HTR-8/SVneo (cell line): ENCODE measurements around the gene ASB15.
A peak's percentile ranks its signal among the peaks of the same experiment; 100 is the strongest.
"Not testable (repeated sequence)": the region's sequence is repeated elsewhere in the genome, so short reads cannot be mapped to it uniquely, and the experiment has no call there.

Source experiments
- DNase-seq: peaks from one replicate; pipeline ENCODE4 v3.0.0; 2011; ENCODE audit warnings: low spot score, mixed read lengths; ENCODE audit not compliant: insufficient read length
- FAIRE-seq: peaks from 2 replicates; lab custom pipeline; 2011; peaks lifted over from hg19 to GRCh38; lab: Jason Lieb, UNC

Gene ASB15

GRCh38 chr7:123632808-123633207, 31.2 kb downstream of the ASB15 start:
- FAIRE-seq (no peak), DNase-seq (no peak)

DNA sequence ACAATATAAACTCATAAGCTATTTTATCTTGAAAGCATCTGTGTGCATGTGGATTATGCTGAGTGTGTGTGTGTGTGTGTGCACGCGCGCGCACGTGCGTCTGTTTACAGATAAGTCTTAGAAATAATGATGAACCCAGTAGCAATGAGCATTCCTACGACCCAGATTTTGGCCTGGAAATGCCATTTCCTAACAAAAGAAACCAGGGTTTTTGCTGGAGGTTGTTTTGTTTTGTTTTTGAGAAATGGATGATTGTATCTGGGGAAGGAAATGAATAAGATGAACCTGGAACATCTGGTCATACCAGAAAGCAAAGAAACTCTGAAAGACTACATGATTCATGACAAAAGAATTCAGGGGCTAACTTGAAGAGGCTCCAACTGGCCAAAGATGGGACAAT, 31.9 kb downstream of the ASB15 start:
- DNase-seq: peak; percentile 13
- FAIRE-seq: no peak

DNA sequence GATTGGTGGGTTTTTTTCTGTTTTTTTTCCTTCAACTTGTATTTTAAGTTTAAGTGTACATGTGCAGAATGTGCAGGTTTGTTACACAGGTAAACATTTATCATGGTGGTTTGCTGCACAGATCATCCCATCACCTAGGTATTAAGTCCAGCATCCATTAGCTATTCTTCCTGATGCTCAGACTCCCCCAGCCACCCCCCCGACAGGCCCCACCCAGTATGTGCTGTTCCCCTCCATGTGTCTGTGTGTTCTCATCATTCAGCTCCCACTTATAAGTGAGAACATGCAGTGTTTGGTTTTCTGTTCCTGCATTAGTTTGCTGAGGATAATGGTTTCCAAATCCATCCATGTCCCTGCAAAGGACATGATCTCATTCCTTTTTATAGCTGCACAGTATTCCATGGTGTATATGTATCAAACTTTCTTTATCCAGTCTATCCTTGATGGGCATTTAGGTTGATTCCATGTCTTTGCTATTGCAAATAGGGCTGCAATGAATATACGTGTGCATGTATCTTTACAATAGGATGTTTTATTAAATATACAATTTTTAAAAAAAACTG, 32.5 kb downstream of the ASB15 start:
- not testable (repeated sequence) for DNase-seq, FAIRE-seq

DNA sequence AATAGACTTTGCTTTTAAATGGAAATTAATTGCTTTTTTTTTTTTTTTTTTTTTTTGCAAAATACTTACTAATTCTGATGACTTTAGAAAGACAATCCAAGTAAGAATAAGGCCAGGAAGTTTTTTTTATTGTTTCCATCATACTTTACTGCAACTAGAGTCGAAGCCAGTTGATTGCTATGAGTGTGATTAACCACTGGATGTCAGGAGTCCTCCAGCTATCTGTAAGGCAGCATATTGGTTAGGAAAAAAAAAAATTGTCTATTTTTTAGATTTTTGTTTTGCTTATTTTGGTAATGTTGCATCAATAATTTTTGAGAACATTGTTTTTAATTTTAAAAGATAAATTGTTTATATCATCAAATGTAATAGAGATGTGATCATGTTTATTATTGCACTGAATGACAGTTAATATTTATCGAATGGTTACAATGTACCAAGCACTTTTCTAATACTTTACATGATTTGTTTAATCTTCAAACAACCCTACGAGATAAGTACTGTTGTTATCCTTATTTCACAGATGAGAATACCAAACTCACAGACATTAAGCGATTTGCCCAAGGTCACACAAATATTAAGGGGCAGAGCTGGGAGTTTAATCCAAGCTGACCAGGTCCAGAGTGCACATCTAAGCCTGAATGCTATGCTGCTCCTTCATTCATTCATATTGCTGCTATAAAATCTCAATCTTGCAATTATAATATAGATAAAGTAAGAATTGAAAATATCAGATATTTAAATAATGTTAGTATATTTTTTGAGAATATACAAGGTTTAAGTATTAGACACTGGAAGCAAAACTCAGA, 34.1 kb downstream of the ASB15 start:
- DNase-seq (no peak), FAIRE-seq (no peak)

- no peak for FAIRE-seq
- DNase-seq: no peak
Measured at GRCh38 chr7:123637203-123637602, 35.6 kb downstream of the ASB15 start.

DNA sequence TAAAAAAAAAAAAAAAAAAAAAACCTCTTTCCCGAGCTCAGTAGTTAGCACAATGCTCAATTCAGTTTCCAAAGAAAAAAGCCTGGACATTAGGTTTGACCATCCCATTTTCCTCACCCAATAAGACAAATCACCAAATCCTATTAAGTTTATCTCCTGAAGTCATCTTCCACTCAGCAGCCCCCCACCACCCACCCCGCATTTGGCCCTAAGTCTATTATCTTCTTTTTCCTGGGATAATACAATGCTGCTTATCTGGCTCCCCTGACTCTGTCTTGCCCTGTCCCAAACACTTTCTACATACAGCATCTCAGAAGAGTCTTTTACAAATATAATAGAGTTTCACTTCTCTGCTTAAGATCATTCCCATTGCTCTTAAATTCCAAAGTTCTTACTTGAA, 36.3 kb downstream of the ASB15 start:
- DNase-seq: no peak
- FAIRE-seq: no peak

GRCh38 chr7:123639631-123640030, 38.0 kb downstream of the ASB15 start:
- FAIRE-seq: no peak
- DNase-seq: no peak

- no peak for DNase-seq
- FAIRE-seq: no peak
Measured at GRCh38 chr7:123640583-123640982, 39.0 kb downstream of the ASB15 start.

- no peak for FAIRE-seq
- DNase-seq: no peak
Measured at GRCh38 chr7:123641901-123642300, 40.3 kb downstream of the ASB15 start.

DNA sequence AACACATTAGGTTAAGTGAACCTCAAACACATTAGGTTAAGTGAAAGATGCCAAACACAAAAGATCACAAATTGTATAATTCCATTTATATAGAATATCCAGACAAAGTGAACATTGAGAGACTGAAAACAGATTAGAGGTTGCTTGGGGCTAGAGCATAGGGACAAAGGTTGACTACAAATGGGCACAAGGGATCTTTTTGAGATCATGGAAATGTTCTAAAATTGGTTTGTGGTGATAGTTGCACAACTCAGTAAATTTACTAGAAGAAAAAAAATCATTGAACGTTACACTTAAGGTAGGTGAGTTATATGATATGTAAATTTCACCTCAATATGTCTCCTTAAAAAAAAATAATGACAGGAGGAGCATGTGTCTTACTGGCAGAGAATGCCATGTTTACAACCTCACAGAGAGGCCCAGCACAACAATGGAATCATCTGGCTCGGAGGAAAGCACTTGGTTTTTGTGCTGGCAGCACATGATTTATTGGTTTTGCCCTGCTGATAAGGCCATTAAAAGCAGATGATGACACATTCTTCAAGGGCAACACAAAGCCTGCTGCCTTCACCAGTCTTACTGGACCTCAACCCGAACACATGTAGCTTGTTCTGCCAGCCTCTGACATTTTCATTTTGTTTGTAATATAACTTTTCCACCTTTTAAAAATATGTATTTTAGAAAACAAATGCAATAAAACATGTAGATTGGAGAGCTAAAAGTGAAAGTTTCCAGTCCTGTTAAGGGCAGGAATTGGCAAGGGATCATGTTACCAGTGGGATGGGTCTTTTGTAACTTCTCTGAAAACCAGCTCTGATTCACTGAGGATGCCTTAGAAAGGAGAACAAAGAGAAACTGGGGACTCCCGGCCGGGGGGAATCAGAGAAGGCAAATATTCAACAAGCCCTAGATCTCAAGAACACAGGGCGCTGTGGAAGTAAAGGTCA, 42.1 kb downstream of the ASB15 start:
- DNase-seq: peak; percentile 69
- no peak for FAIRE-seq

DNA sequence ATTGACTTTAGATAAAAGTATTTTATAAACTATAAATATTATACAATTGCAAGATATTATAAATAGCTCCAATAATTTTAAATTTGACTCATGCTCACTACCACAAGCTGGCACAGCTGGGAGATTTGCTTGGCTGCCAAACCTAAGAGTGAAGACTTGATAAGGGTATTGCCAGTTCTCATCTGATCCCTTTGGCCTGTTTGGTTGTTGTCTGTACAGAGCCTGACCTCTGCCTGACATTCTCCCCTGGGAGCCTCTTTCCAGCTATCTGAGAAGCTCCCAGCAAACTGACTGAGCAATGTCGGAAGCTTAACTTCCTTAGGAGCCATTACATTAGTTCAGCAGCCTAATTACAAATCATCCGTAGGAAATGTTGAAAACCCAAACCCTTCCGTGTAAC, 43.9 kb downstream of the ASB15 start:
- DNase-seq: no peak
- FAIRE-seq: no peak

DNA sequence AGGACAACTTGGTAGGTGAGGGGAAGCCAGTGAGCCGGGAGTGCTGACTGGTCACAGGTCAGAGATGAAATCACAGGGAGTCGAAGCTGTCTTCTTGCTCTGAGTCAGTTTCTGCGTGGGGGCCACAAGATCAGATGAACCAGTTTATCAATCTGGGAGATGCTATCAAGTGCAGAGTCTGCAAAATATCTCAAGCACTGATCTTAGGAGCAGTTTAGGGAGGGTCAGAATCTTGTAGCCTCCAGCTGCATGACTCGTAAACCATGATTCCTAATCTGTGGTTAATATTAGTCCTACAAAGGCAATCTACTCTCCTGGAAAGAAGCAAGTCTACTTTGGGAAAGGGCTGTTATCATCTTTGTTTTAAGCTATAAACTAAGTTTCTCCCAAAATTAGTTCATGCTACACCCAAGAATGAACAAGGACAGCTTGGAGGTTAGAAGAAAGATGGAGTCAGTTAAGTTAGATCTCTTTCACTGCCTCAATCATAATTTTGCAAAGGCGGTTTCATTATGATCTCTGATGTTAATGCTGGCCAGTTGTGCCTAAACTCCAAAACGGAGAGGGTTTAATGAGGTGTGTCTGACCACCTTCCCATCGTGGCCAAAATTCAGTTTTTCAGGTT, 45.6 kb downstream of the ASB15 start:
- FAIRE-seq: no peak
- no peak for DNase-seq

GRCh38 chr7:123649964-123650363, 48.3 kb downstream of the ASB15 start:
- no peak for FAIRE-seq
- peak; percentile 10 for DNase-seq

DNA sequence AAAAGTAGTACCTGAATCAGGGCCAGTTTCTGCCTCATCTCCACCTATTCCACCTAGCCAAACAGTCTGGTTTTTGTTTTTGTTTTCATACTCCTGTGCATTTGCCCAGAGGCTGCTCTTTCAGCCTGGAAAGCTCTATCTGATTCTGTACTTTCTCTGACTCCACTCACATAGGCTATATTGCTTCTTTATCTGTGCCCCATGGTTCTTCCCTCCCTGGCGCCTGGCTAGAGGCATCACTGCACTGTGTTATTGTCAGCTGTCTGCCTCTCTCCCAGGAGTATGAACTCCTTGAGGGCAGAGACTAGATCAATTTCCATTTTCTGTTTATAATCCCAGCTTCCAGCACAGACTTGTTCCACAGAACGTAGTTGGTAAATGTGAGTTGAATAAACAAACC, 49.0 kb downstream of the ASB15 start:
- DNase-seq (no peak), FAIRE-seq (no peak)

DNA sequence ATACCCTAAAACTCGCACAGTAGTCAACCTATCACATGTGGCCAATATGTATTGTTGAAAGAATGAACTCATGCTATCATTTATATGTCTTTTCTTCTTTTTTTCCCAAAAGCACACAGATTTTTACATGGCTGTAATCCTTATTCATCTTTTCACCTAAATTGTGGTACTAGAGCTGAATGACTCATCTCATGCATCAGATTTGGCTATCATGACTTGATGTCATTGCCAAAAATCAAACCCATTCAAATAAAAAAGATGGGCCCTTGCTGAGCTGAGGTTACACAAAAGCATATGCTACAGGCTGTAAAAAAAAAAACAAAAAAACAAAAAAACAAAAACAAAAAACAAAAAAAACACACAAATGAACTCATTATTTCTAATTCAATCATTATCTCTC, 50.8 kb downstream of the ASB15 start:
- DNase-seq (no peak), FAIRE-seq (no peak)

DNA sequence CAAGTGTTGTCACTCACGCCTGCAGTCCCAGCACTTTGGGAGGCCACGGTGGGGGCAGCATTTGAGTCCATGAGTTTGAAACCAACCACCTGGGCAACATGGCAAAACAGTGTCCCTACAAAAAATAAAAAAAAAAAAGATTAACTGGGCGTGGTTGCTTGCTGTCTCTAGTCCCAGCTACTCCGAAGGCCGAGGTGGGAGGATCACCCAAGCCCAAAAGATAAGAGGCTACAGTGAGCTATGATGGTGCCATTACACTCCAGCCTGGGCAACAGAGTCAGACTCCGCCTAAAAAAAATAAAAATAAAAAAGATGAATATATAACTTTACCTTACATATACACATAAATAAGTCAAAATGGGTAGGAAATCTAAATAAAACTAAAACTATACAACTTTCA, 51.5 kb downstream of the ASB15 start:
- FAIRE-seq: no peak

DNA sequence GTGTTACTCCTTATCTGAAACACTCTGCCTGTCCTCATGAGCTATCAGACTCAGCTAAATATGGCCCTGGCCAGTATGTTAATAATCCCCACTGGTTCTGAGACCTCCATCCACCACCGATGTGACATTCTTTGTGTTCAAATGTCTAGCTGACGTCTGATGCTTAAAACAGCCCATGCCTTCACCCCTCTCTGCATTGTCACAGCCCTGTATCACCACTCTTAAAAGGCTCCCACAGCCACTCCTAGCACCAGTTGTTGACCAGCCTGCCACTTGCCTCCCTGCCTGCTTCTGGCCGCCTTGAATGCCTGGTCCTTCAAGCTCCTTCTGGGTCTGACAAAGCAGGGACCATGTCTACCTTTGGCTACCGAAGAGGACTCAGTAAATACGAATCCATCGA, 54.0 kb downstream of the ASB15 start, which contains the start of gene LMOD2:
Gene LMOD2, plus strand, starts transcription at position 253 of the 400 bp plus-strand sequence. Its CDS starts 98 bp downstream, at position 351.
- no peak for DNase-seq
- no peak for FAIRE-seq

More for the DNA sequence above, 51.5 kb downstream of the ASB15 start:
- no peak for DNase-seq

GRCh38 chr7:123656544-123657303, 55.1 kb downstream of the ASB15 start:
- DNase-seq: no peak
- no peak for FAIRE-seq

DNA sequence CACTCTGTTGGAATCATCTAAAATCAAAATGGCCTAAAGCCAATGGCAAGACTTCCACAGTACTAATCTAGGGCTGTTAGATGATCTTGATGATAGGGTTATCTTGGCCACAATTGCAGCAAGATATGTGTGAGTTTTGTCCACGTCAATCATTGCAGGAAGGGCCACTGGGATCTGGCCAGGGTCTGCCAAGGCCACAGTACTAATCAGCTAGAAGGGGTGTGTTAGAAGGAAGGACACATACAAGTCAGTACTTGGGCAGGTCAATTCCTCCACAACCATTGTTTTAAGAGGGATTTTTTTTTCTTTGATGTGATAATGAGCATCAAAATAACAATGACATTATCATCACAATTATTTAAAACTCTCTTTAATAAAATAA, 55.7 kb downstream of the ASB15 start:
- no peak for FAIRE-seq

GRCh38 chr7:123658023-123658422, 56.4 kb downstream of the ASB15 start:
- FAIRE-seq (no peak), DNase-seq (no peak)

More for the DNA sequence above, 55.7 kb downstream of the ASB15 start:
- no peak for DNase-seq
